K562 (cell line): ENCODE results near the gene NUP43. TPM values are rescaled to one million over a fixed set of nuclear protein-coding genes. Genes with fewer than 3 reads are reported as not detected.

Experiments
- CBX3 ChIP-seq, 2 experiments: IDR thresholded peaks; 1 replicate in 1 of 2; 2 replicates in 1 of 2; pipeline ENCODE4 v1.6.1; 2012; ENCODE audit warnings: inconsistent platforms in 2 of 2, low read length in 2 of 2, borderline replicate concordance in 1 of 2, control low read depth in 1 of 2
- CEBPG ChIP-seq, 3 experiments: fragments of 200-800 bp in 1 of 3; sonication (Bioruptor generic) in 1 of 3; sonication (generic) in 1 of 3; formaldehyde crosslinking in 1 of 3; IDR thresholded peaks in 2 of 3; conservative IDR thresholded peaks in 1 of 3; 2 replicates each; pipeline versions ENCODE4 v1.6.1 to v1.8.0; 2016 to 2022; ENCODE audit warnings: missing compliant biosample characterization in 2 of 3, missing genetic modification characterization in 2 of 3, mild to moderate bottlenecking in 1 of 3, missing genetic modification reagents in 1 of 3
- ETV5 ChIP-seq: sonication (generic); formaldehyde crosslinking; IDR thresholded peaks from 2 replicates; pipeline ENCODE4 v1.4.0; 2020; ENCODE audit warnings: low read depth, mild to moderate bottlenecking, missing genetic modification reagents
- HDAC6 ChIP-seq: IDR thresholded peaks from 2 replicates; pipeline ENCODE4 v1.6.1; 2012; ENCODE audit warnings: low read depth, mild to moderate bottlenecking, control low read depth, inconsistent platforms, low read length, moderate library complexity
- KDM4B ChIP-seq, 2 experiments: fragments of 450-650 bp in 1 of 2; sonication (generic) in 1 of 2; IDR thresholded peaks; 2 replicates each; pipeline ENCODE4 v1.6.1; 2016 to 2017; ENCODE audit warnings: borderline replicate concordance in 2 of 2, antibody characterized with exemption in 1 of 2, low read depth in 1 of 2, mild to moderate bottlenecking in 1 of 2
- NEUROD1 ChIP-seq: fragments of 150-350 bp; IDR thresholded peaks from 2 replicates; pipeline ENCODE4 v1.6.1; 2014; ENCODE audit warnings: borderline replicate concordance, low read length, low read depth; ENCODE audit not compliant: partially characterized antibody
- SAP30 ChIP-seq: fragments of 200-600 bp; sonication (generic); IDR thresholded peaks from 2 replicates; pipeline ENCODE4 v1.6.1; 2012; ENCODE audit warnings: borderline replicate concordance, low read depth, mild to moderate bottlenecking, moderate library complexity, low read length, control low read depth, inconsistent platforms; ENCODE audit not compliant: insufficient read depth, poor library complexity, severe bottlenecking
- SNRNP70 ChIP-seq: fragments of 200-400 bp; formaldehyde crosslinking; optimal IDR thresholded peaks from 2 replicates; pipeline ENCODE3; 2017; ENCODE audit warnings: low read depth, low read length
- TAF9B ChIP-seq: fragments of 450-650 bp; IDR thresholded peaks from 2 replicates; pipeline ENCODE4 v1.6.1; 2018; ENCODE audit warnings: mild to moderate bottlenecking; ENCODE audit not compliant: partially characterized antibody
- TEAD2 ChIP-seq: fragments of 450-650 bp; IDR thresholded peaks from 2 replicates; pipeline ENCODE4 v1.6.1; 2016; ENCODE audit warnings: missing genetic modification characterization, control low read depth, missing compliant biosample characterization
- TRIM24 ChIP-seq, 2 experiments: fragments of 450-650 bp; IDR thresholded peaks; 2 replicates each; pipeline ENCODE4 v1.6.1; 2016
- ZFP91 ChIP-seq: sonication (generic); formaldehyde crosslinking; IDR thresholded peaks from 2 replicates; pipeline ENCODE4 v1.8.0; 2022; ENCODE audit warnings: mild to moderate bottlenecking, missing genetic modification reagents
- ZFX ChIP-seq: sonication (generic); formaldehyde crosslinking; IDR thresholded peaks from 2 replicates; pipeline ENCODE4 v1.8.0; 2022; ENCODE audit warnings: mild to moderate bottlenecking, missing genetic modification reagents, moderate library complexity
- ZNF184 ChIP-seq: sonication (generic); formaldehyde crosslinking; IDR thresholded peaks from 2 replicates; pipeline ENCODE4 v1.5.0; 2020; ENCODE audit warnings: missing genetic modification reagents
- ZSCAN32 ChIP-seq: fragments of 450-650 bp; formaldehyde crosslinking; IDR thresholded peaks from 2 replicates; pipeline ENCODE4 v1.4.0; 2020; ENCODE audit warnings: mild to moderate bottlenecking, moderate library complexity
- polyA plus RNA-seq, 8 experiments: library from polyadenylated mRNA; depleted of rRNA in 4 of 8; stranded (reverse) in 5 of 8; unstranded in 3 of 8; fragments of >200 nt; fragmentation: Nextera tagmentation in 2 of 8; fragmentation: Illumina TruSeq in 1 of 8; extraction: Ambion mirVana in 2 of 8; extraction: Trizol in 1 of 8; gene quantifications; 2 replicates each; pipeline versions ENCODE4 v1.2.1 to v1.2.3, GENCODE V29; 2011 to 2014; ENCODE audit warnings: inconsistent platforms in 1 of 8, missing spikeins in 1 of 8
- total RNA-seq, 7 experiments: library from RNA; depleted of rRNA in 6 of 7; stranded (reverse); fragments of >200 nt in 6 of 7; fragmentation: Illumina TruSeq in 2 of 7; extraction: Trizol in 2 of 7; gene quantifications; 2 replicates each; pipeline versions ENCODE4 v1.2.1 to v1.2.3, GENCODE V29; 2011 to 2021; ENCODE audit warnings: low replicate concordance in 1 of 7

Gene NUP43
- total and polyA plus RNA-seq, 9 of the 15 experiments (the other 6 are each of a cell fraction or from before 2014, with no cell fraction given): 28.9 to 136 (median 67.4) TPM

GRCh38 chr6:149717588-149718458 is 28.5 kb downstream of the NUP43 start, which contains the start of gene LATS1 (continued):
- peak; percentile 7; the same call in 1 of the 2 replicates for TF ChIP-seq ZFP91 (CRISPR knock-in tag)
- peak; percentile 96 for TF ChIP-seq TAF9B
- TF ChIP-seq ZFX (CRISPR knock-in tag): peak; percentile 99
- peak in 1 of 2 experiments; percentile 90; a peak in 1 of 4 replicates for TF ChIP-seq KDM4B (IDR thresholded peaks at IDR 0.05; ENCODE audit: borderline replicate concordance in 2 of 2, low read depth in 1 of 2)
- TF ChIP-seq TRIM24 (IDR thresholded peaks at IDR 0.05): peak in 1 of 2 experiments; percentile 47; a peak in 2 of 4 replicates
- no peak for TF ChIP-seq ZSCAN32
- TF ChIP-seq NEUROD1: peak; percentile 64
- TF ChIP-seq HDAC6: 0 out of 2 replicates have a peak, but pooled peaks have one; percentile 49
- TF ChIP-seq SNRNP70: no peak
- TF ChIP-seq CEBPG (CRISPR knock-in tag; IDR thresholded peaks at IDR 0.05): peak; percentile 46; the same call in 1 of the 2 replicates
- TF ChIP-seq CEBPG (tag; conservative IDR thresholded peaks at IDR 0.05 in 1 of 2, IDR thresholded peaks at IDR 0.05 in 1 of 2): no peak
- TF ChIP-seq SAP30: peak; percentile 75
- peak in 1 of 2 experiments; percentile 79; a peak in 1 of 3 replicates for TF ChIP-seq CBX3 (IDR thresholded peaks at IDR 0.05; ENCODE audit: borderline replicate concordance in 1 of 2, low read length in 2 of 2)
- no peak for TF ChIP-seq TEAD2 (tag)
- TF ChIP-seq ZNF184 (CRISPR knock-in tag): no peak
- peak; percentile 72; the same call in 1 of the 2 replicates for TF ChIP-seq ETV5 (CRISPR knock-in tag)
